ENCODE measurements around the gene DCLK1. TPM values are rescaled to one million over a fixed set of nuclear protein-coding genes. Genes with fewer than 3 reads are reported as not detected.

DCLK1 gene
- total RNA-seq, 1 donor from 2014 or later: 2.2 TPM

- no peak for TF ChIP-seq CTCF (conservative IDR thresholded peaks at IDR 0.05; ENCODE audit: low read depth, low read length)
- DNase-seq (ENCODE audit: low read depth): peak; percentile 77
- H3K4me3 ChIP-seq (ENCODE audit: low read depth, low read length): no peak overlapping the region
Observed at GRCh38 chr13:35930665-35931631, 200.2 kb downstream of the DCLK1 start.

GRCh38 chr13:35927567-35928021 is 203.6 kb downstream of the DCLK1 start:
- DNase-seq (ENCODE audit: low read depth): peak; percentile 99
- H3K4me3 ChIP-seq (ENCODE audit: low read depth, low read length): no peak overlapping the region
- TF ChIP-seq CTCF (conservative IDR thresholded peaks at IDR 0.05; ENCODE audit: low read depth, low read length): no peak

- H3K4me3 ChIP-seq (ENCODE audit: low read depth, low read length): no peak overlapping the region
- TF ChIP-seq CTCF (conservative IDR thresholded peaks at IDR 0.05; ENCODE audit: low read depth, low read length): no peak
- no peak for DNase-seq (ENCODE audit: low read depth)
Observed at GRCh38 chr13:35926859-35927530, 204.2 kb downstream of the DCLK1 start.

GRCh38 chr13:35925669-35926068 is 205.5 kb downstream of the DCLK1 start:
- DNase-seq (ENCODE audit: low read depth): no peak
- H3K4me3 ChIP-seq (ENCODE audit: low read depth, low read length): no peak overlapping the region
- no peak for TF ChIP-seq CTCF (conservative IDR thresholded peaks at IDR 0.05; ENCODE audit: low read depth, low read length)

- no peak overlapping the region for H3K4me3 ChIP-seq (ENCODE audit: low read depth, low read length)
- no peak for TF ChIP-seq CTCF (conservative IDR thresholded peaks at IDR 0.05; ENCODE audit: low read depth, low read length)
- DNase-seq (ENCODE audit: low read depth): no peak
Observed at GRCh38 chr13:35923347-35923746, 207.8 kb downstream of the DCLK1 start.

- TF ChIP-seq CTCF (conservative IDR thresholded peaks at IDR 0.05; ENCODE audit: low read depth, low read length): no peak
- DNase-seq (ENCODE audit: low read depth): no peak
- no peak overlapping the region for H3K4me3 ChIP-seq (ENCODE audit: low read depth, low read length)
Observed at GRCh38 chr13:35920816-35921215, 210.4 kb downstream of the DCLK1 start.
